IPS-20b (cell line): Measurements from ENCODE around the gene COA8.

ENCODE experiments used
- H3K27ac ChIP-seq: one replicate; pipeline ENCODE4 v1.5.1; 2013; ENCODE audit warnings: low read length
- H3K27me3 ChIP-seq: 2 replicates; pipeline ENCODE4 v1.6.1; 2013; ENCODE audit warnings: mild to moderate bottlenecking, low read length, inconsistent platforms; ENCODE audit not compliant: insufficient read depth
- H3K36me3 ChIP-seq: 2 replicates; pipeline ENCODE4 v1.6.1; 2013; ENCODE audit warnings: low read depth, mild to moderate bottlenecking, inconsistent platforms, low read length, moderate library complexity; ENCODE audit not compliant: insufficient read depth
- H3K4me1 ChIP-seq: 2 replicates; pipeline ENCODE4 v1.6.1; 2013; ENCODE audit warnings: mild to moderate bottlenecking, control low read depth, inconsistent platforms, low read length, moderate library complexity; ENCODE audit not compliant: insufficient read depth
- H3K4me3 ChIP-seq: 2 replicates; pipeline ENCODE4 v1.5.1; 2013; ENCODE audit warnings: mild to moderate bottlenecking, low read length, inconsistent platforms
- H3K9ac ChIP-seq: 2 replicates; pipeline ENCODE4 v1.6.1; 2013; ENCODE audit warnings: low read depth, mild to moderate bottlenecking, inconsistent platforms, low read length, moderate library complexity
- H3K9me3 ChIP-seq: 2 replicates; pipeline ENCODE4 v1.6.1; 2013; ENCODE audit warnings: mild to moderate bottlenecking, low read depth, low read length, inconsistent platforms; ENCODE audit not compliant: insufficient read depth

The COA8 gene

GRCh38 chr14:103638594-103638993 lies 75.8 kb downstream of the COA8 start:
- Histone ChIP-seq H3K27ac (no peak overlapping the region), H3K36me3 (peaks cover 7% of the 10 kb centered on the region), H3K4me1 (no peaks in the 10 kb centered on the region), H3K9ac (no peak overlapping the region), H3K27me3 (no peaks in the 10 kb centered on the region), H3K9me3 (no peaks in the 10 kb centered on the region), H3K4me3 (no peak overlapping the region)
